ENCODE results near the gene PSMA7. TPM values are rescaled to one million over a fixed set of nuclear protein-coding genes. Genes with fewer than 3 reads are reported as not detected.

PSMA7 gene
- polyA plus RNA-seq, 1 of the 3 experiments (the other 2 are of a cell fraction): 801 TPM

- H4K20me1 ChIP-seq (ENCODE audit: insufficient read depth): no peaks in the 10 kb centered on the region
- H3K27me3 ChIP-seq (ENCODE audit: insufficient read depth): no peaks in the 10 kb centered on the region
- CTCF ChIA-PET: interaction anchor here (0.7 kb wide), 1 partner anchor 105 kb away, joined by 3 read pairs; no protein-coding TSS in a partner anchor
- TF ChIP-seq RCOR1 (IDR thresholded peaks at IDR 0.05; ENCODE audit: low read length) (no peak), MAX (IDR thresholded peaks at IDR 0.05; ENCODE audit: low read depth) (no peak), CHD2 (IDR thresholded peaks at IDR 0.05; ENCODE audit: low read length, partially characterized antibody) (no peak), MEF2A (IDR thresholded peaks at IDR 0.05; ENCODE audit: borderline replicate concordance, low read depth) (no peak), TEAD4 (IDR thresholded peaks at IDR 0.05; ENCODE audit: borderline replicate concordance, insufficient read depth) (no peak), GATA2 (CRISPR knock-in tag; IDR thresholded peaks at IDR 0.05) (no peak), REST (IDR thresholded peaks at IDR 0.05; ENCODE audit: low read depth, low read length) (no peak), TAF1 (IDR thresholded peaks at IDR 0.05; ENCODE audit: borderline replicate concordance, low read depth, low read length) (no peak), TCF12 (IDR thresholded peaks at IDR 0.05) (no peak), EZH2phosphoT487 (IDR thresholded peaks at IDR 0.05; ENCODE audit: borderline replicate concordance, low read depth) (no peak), SMC3 (IDR thresholded peaks at IDR 0.05; ENCODE audit: low read depth, low read length) (no peak), RXRA (IDR thresholded peaks at IDR 0.05; ENCODE audit: borderline replicate concordance, low read depth) (no peak), PBX3 (IDR thresholded peaks at IDR 0.05) (no peak), USF2 (IDR thresholded peaks at IDR 0.05; ENCODE audit: borderline replicate concordance, low read depth, low read length) (no peak), FOXM1 (IDR thresholded peaks at IDR 0.05; ENCODE audit: low read depth) (no peak), YY1 (IDR thresholded peaks at IDR 0.05; ENCODE audit: low read depth) (no peak)
- H3K4me2 ChIP-seq: no peak overlapping the region
- H3K79me2 ChIP-seq (ENCODE audit: insufficient read depth): no peaks in the 10 kb centered on the region
- peaks cover 0 to 23% of the 10 kb centered on the region in 2 experiments; a peak in 1 of 4 replicates for H3K4me1 ChIP-seq (ENCODE audit: control insufficient read depth in 1 of 2, insufficient read depth in 2 of 2, low read depth in 1 of 2, low read length in 1 of 2)
- no peaks in the 10 kb centered on the region for H3F3A ChIP-seq (replicated peaks; ENCODE audit: insufficient read depth)
- no peak overlapping the region for H3K4me3 ChIP-seq (ENCODE audit: low read depth in 2 of 2, low read length in 1 of 2)
- no peak overlapping the region for H2AFZ ChIP-seq (ENCODE audit: low read depth)
- 80% methylated on average over 5 of the region's 8 CpGs for WGBS (ENCODE audit: low lambda C conversion rate)
- no peaks in the 10 kb centered on the region for H3K9me3 ChIP-seq
- no peak overlapping the region for H3K9ac ChIP-seq
- no peak for DNase-seq
- H3K27ac ChIP-seq (ENCODE audit: low read depth in 2 of 2, low read length in 1 of 2): no peak overlapping the region
- no peaks in the 10 kb centered on the region for H3K9me2 ChIP-seq
- POLR2A ChIA-PET: interaction anchor here (1.3 kb wide), 1 partner anchor 48 kb away, joined by 4 read pairs; no protein-coding TSS in a partner anchor
- H3K36me3 ChIP-seq (replicated peaks in 1 of 2; ENCODE audit: control insufficient read depth in 1 of 2, insufficient read depth in 2 of 2, low read length in 1 of 2): no peaks in the 10 kb centered on the region
These were observed 28.3 kb downstream of the PSMA7 start for GRCh38 chr20:62114894-62115293.
